Measurements from ENCODE around the gene INF2. TPM values are rescaled to one million over a fixed set of nuclear protein-coding genes. Genes with fewer than 3 reads are reported as not detected.

INF2 gene
- total RNA-seq, 2 donors from 2014 or later = 50.1 to 210 TPM

- Histone ChIP-seq H3K27ac (no peak overlapping the region), H3K4me3 (no peak overlapping the region), H3K9me3 (no peaks in the 10 kb centered on the region), H3K27me3 (replicated peaks; ENCODE audit: insufficient read depth) (no peaks in the 10 kb centered on the region), H3K36me3 (peaks cover 5 to 10% of the 10 kb centered on the region in 2 donors), H3K4me1 (replicated peaks) (peaks cover 11% of the 10 kb centered on the region)
- intact Hi-C loops (cut with DNase I) = no loop called here
- 88% methylated on average over 19 of the region's 19 CpGs for WGBS
- no peak for DNase-seq (ENCODE audit: low spot score)
- no peak for TF ChIP-seq POLR2A (IDR thresholded peaks at IDR 0.05)
- no peak for TF ChIP-seq POLR2AphosphoS5 (IDR thresholded peaks at IDR 0.05)
- no peak for TF ChIP-seq CTCF (IDR thresholded peaks at IDR 0.05)
These were observed 68.4 kb downstream of the INF2 start for GRCh38 chr14:104757681-104758392.

GRCh38 chr14:104758981-104759969 lies 69.9 kb downstream of the INF2 start:
- H3K27ac ChIP-seq = no peak overlapping the region
- 81% methylated on average over 30 of the region's 30 CpGs for WGBS
- no peak for DNase-seq (ENCODE audit: low spot score)
- H3K36me3 ChIP-seq = peaks cover 5 to 10% of the 10 kb centered on the region in 2 donors
- H3K4me3 ChIP-seq = no peak overlapping the region
- TF ChIP-seq POLR2A (IDR thresholded peaks at IDR 0.05) (no peak), POLR2AphosphoS5 (IDR thresholded peaks at IDR 0.05) (no peak), CTCF (IDR thresholded peaks at IDR 0.05) (no peak)
- H3K27me3 ChIP-seq (replicated peaks; ENCODE audit: insufficient read depth) = no peaks in the 10 kb centered on the region
- no peaks in the 10 kb centered on the region for H3K9me3 ChIP-seq
- intact Hi-C loops (cut with DNase I) = no loop called here
- peaks cover 6% of the 10 kb centered on the region for H3K4me1 ChIP-seq (replicated peaks)

- TF ChIP-seq POLR2A (IDR thresholded peaks at IDR 0.05) = no peak
- H3K27me3 ChIP-seq (replicated peaks; ENCODE audit: insufficient read depth) = no peaks in the 10 kb centered on the region
- no peak for DNase-seq (ENCODE audit: low spot score)
- WGBS = 96% methylated on average over 3 of the region's 3 CpGs
- H3K9me3 ChIP-seq = no peaks in the 10 kb centered on the region
- intact Hi-C loops (cut with DNase I) = no loop called here
- H3K4me1 ChIP-seq (replicated peaks) = no peaks in the 10 kb centered on the region
- H3K36me3 ChIP-seq = no peaks in the 10 kb centered on the region
- H3K27ac ChIP-seq = no peak overlapping the region
- no peak overlapping the region for H3K4me3 ChIP-seq
These were observed 76.1 kb downstream of the INF2 start for GRCh38 chr14:104765517-104765916.

GRCh38 chr14:104766256-104766862 lies 76.9 kb downstream of the INF2 start:
- no peak for TF ChIP-seq CTCF (IDR thresholded peaks at IDR 0.05)
- TF ChIP-seq POLR2AphosphoS5 (IDR thresholded peaks at IDR 0.05) = no peak
- TF ChIP-seq POLR2A (IDR thresholded peaks at IDR 0.05) = no peak
- intact Hi-C loops (cut with DNase I) = no loop called here
- 88% methylated on average over 4 of the region's 4 CpGs for WGBS
- no peaks in the 10 kb centered on the region for H3K36me3 ChIP-seq
- no peak overlapping the region for H3K4me3 ChIP-seq
- no peaks in the 10 kb centered on the region for H3K27me3 ChIP-seq (replicated peaks; ENCODE audit: insufficient read depth)
- no peak for DNase-seq (ENCODE audit: low spot score)
- H3K27ac ChIP-seq = no peak overlapping the region
- H3K9me3 ChIP-seq = no peaks in the 10 kb centered on the region
- H3K4me1 ChIP-seq (replicated peaks) = no peaks in the 10 kb centered on the region

All from prostate gland (tissue), 2 donors.